GM18502 (cell line): ENCODE measurements around the gene SDC1.

Experiments
- ATAC-seq: cut with Tn5 transposase; IDR thresholded peaks from one replicate; pipeline ENCODE4 v1.9.1; 2021; ENCODE audit warnings: mild to moderate bottlenecking; ENCODE audit not compliant: unreplicated experiment, poor library complexity

Gene SDC1

GRCh38 chr2:20229322-20230113 is 4.6 kb upstream of the SDC1 start:
- ATAC-seq, result no peak

GRCh38 chr2:20227894-20228505 is 3.1 kb upstream of the SDC1 start:
- ATAC-seq, result no peak

- no peak for ATAC-seq
Measured at GRCh38 chr2:20226152-20226545, 1.2 kb upstream of the SDC1 start.

- peak; percentile 66 for ATAC-seq
Measured at GRCh38 chr2:20225294-20226151, 593 bp upstream of the SDC1 start.

- peak; percentile 27 for ATAC-seq
Measured at GRCh38 chr2:20224164-20224715, 690 bp downstream of the SDC1 start.

- ATAC-seq, result peak; percentile 22
Measured at GRCh38 chr2:20223407-20224163, 1.3 kb downstream of the SDC1 start.

- peak; percentile 1 for ATAC-seq
Measured at GRCh38 chr2:20222769-20223406, 2.0 kb downstream of the SDC1 start.

GRCh38 chr2:20222014-20222768 is 2.7 kb downstream of the SDC1 start:
- no peak for ATAC-seq

GRCh38 chr2:20221555-20221973 is 3.4 kb downstream of the SDC1 start:
- no peak for ATAC-seq

GRCh38 chr2:20220806-20221554 is 4.0 kb downstream of the SDC1 start:
- no peak for ATAC-seq

- ATAC-seq, result no peak
Measured at GRCh38 chr2:20219763-20220380, 5.1 kb downstream of the SDC1 start.

GRCh38 chr2:20218331-20219320 is 6.3 kb downstream of the SDC1 start:
- ATAC-seq, result no peak

GRCh38 chr2:20217041-20217970 is 7.6 kb downstream of the SDC1 start:
- no peak for ATAC-seq

GRCh38 chr2:20216130-20217025 is 8.6 kb downstream of the SDC1 start:
- ATAC-seq, result no peak
